SU-DHL-6 (cell line): ENCODE results near the gene SDK1.

Experiments
- H2AFZ ChIP-seq: fragments of 200-600 bp; sonication (generic); 2 replicates; pipeline ENCODE4 v1.6.1; 2014; ENCODE audit warnings: low read depth, mild to moderate bottlenecking, moderate library complexity, mixed read lengths, antibody characterized with exemption, low read length; ENCODE audit not compliant: severe bottlenecking
- H3F3A ChIP-seq: fragments of 200-600 bp; shearing (Covaris generic); 2 replicates; pipeline ENCODE4 v1.6.0; 2016; ENCODE audit warnings: antibody characterized with exemption, mild to moderate bottlenecking; ENCODE audit not compliant: insufficient read depth
- H3K27ac ChIP-seq: fragments of 200-600 bp; sonication (generic); 2 replicates; pipeline ENCODE4 v1.5.1; 2016; ENCODE audit warnings: low read depth, mild to moderate bottlenecking, low read length, moderate library complexity, mixed read lengths
- H3K27me3 ChIP-seq: fragments of 200-600 bp; sonication (generic), shearing (Covaris generic); 2 replicates; pipeline ENCODE4 v1.6.0; 2014; ENCODE audit warnings: mild to moderate bottlenecking, low read length
- H3K36me3 ChIP-seq: fragments of 200-600 bp; sonication (generic); 2 replicates; pipeline ENCODE4 v1.6.1; 2014; ENCODE audit warnings: mild to moderate bottlenecking, low read length, mixed read lengths
- H3K4me2 ChIP-seq: fragments of 300-600, 200-600 bp; shearing (Covaris generic), sonication (generic); 2 replicates; pipeline ENCODE4 v1.6.0; 2014; ENCODE audit warnings: low read length, low read depth, mild to moderate bottlenecking; ENCODE audit not compliant: poor library complexity, severe bottlenecking
- H3K4me3 ChIP-seq: fragments of 200-600 bp; sonication (generic); 2 replicates; pipeline ENCODE4 v1.5.1; 2014; ENCODE audit warnings: antibody characterized with exemption, low read length, mild to moderate bottlenecking, mixed read lengths; ENCODE audit not compliant: insufficient read depth, poor library complexity, severe bottlenecking
- H3K79me2 ChIP-seq: fragments of 200-600 bp; sonication (generic); 2 replicates; pipeline ENCODE4 v1.6.1; 2014; ENCODE audit warnings: mild to moderate bottlenecking, low read length, moderate library complexity; ENCODE audit not compliant: insufficient read depth
- H3K9ac ChIP-seq: fragments of 200-600 bp; sonication (generic); 2 replicates; pipeline ENCODE4 v1.7.0; 2014; ENCODE audit warnings: mild to moderate bottlenecking, low read length
- H3K9me2 ChIP-seq: fragments of 200-600 bp; sonication (generic); replicated peaks from 2 replicates; pipeline ENCODE4 v1.6.1; 2014; ENCODE audit warnings: low read length; ENCODE audit not compliant: insufficient read depth
- H3K9me3 ChIP-seq: fragments of 200-600 bp; sonication (generic); 2 replicates; pipeline ENCODE4 v1.6.1; 2014; ENCODE audit warnings: low read length, mixed read lengths; ENCODE audit not compliant: insufficient read depth
- H4K20me1 ChIP-seq: fragments of 200-600 bp; sonication (generic); 2 replicates; pipeline ENCODE4 v1.6.1; 2014; ENCODE audit warnings: low read depth, mild to moderate bottlenecking, antibody characterized with exemption, low read length, moderate library complexity, mixed read lengths
- EZH2phosphoT487 ChIP-seq: fragments of 200-600 bp; sonication (generic), shearing (Covaris generic); conservative IDR thresholded peaks from 2 replicates; pipeline ENCODE4 v1.6.1; 2018; ENCODE audit warnings: mild to moderate bottlenecking, antibody characterized with exemption, low read length, moderate library complexity, mixed read lengths
- TF ChIP-seq, protein P1 (sequence below): fragments of 200-600 bp; sonication (generic); IDR thresholded peaks from one replicate; pipeline ENCODE4 v1.5.1; 2017; ENCODE audit warnings: antibody characterized with exemption, mild to moderate bottlenecking, low read length, moderate library complexity; ENCODE audit not compliant: insufficient read depth, poor library complexity, severe bottlenecking

Gene SDK1

DNA sequence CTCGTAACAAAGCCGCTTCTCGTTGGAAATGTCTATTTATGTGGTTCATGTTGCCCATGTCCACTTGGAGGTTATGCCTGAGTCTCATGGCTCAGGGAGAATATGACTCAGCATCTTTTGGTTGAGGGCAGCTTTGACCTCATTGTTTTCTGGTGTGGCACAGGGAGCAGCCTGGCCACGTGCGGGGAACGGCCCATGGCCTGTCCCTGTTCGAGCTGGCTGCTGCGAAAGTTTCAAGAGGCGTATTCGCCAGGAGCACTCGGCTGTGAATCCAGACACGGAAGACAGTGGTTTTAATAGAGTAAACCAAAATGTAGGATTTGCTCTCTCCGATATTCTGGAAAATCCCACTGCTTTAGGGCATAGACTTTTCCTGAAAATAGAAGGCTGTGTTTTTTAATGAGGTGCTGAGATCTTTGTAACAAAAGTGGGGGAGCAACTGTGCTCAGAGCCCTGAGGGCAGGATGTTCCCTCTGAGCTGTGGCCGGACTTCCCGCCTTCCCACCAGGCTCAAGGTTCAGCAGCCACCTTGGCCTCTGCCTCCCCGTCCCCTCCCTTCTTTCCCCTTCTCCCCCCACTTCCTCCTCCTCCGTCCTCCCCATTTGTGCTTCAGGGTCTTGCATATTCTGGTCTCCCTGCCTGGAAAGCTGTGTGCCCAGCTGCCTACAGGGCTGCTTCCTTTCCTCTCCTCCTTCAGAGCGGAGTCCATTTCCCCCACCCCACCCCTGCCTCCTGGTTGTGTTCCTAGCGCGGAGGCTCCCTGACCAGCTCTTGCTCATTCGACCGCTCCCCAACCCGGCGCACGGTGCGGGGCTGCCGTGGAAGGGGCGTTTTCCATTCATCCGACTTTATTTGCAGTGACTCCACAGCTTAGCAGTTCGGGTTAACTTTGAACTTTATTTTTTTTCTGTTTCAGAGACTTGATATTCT, 642.0 kb downstream of the SDK1 start:
- Histone ChIP-seq H3K79me2 (no peaks in the 10 kb centered on the region), H3K27ac (no peak overlapping the region), H3K9me3 (no peaks in the 10 kb centered on the region), H3K4me3 (no peak overlapping the region), H3K27me3 (no peaks in the 10 kb centered on the region), H3K4me2 (no peak overlapping the region), H3K9ac (no peak overlapping the region), H4K20me1 (no peaks in the 10 kb centered on the region), H3F3A (no peaks in the 10 kb centered on the region), H3K36me3 (no peaks in the 10 kb centered on the region), H3K9me2 (no peaks in the 10 kb centered on the region), H2AFZ (no peak overlapping the region)
- TF ChIP-seq, protein P1, sequence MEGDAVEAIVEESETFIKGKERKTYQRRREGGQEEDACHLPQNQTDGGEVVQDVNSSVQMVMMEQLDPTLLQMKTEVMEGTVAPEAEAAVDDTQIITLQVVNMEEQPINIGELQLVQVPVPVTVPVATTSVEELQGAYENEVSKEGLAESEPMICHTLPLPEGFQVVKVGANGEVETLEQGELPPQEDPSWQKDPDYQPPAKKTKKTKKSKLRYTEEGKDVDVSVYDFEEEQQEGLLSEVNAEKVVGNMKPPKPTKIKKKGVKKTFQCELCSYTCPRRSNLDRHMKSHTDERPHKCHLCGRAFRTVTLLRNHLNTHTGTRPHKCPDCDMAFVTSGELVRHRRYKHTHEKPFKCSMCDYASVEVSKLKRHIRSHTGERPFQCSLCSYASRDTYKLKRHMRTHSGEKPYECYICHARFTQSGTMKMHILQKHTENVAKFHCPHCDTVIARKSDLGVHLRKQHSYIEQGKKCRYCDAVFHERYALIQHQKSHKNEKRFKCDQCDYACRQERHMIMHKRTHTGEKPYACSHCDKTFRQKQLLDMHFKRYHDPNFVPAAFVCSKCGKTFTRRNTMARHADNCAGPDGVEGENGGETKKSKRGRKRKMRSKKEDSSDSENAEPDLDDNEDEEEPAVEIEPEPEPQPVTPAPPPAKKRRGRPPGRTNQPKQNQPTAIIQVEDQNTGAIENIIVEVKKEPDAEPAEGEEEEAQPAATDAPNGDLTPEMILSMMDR = no peak
- no peak for TF ChIP-seq EZH2phosphoT487

DNA sequence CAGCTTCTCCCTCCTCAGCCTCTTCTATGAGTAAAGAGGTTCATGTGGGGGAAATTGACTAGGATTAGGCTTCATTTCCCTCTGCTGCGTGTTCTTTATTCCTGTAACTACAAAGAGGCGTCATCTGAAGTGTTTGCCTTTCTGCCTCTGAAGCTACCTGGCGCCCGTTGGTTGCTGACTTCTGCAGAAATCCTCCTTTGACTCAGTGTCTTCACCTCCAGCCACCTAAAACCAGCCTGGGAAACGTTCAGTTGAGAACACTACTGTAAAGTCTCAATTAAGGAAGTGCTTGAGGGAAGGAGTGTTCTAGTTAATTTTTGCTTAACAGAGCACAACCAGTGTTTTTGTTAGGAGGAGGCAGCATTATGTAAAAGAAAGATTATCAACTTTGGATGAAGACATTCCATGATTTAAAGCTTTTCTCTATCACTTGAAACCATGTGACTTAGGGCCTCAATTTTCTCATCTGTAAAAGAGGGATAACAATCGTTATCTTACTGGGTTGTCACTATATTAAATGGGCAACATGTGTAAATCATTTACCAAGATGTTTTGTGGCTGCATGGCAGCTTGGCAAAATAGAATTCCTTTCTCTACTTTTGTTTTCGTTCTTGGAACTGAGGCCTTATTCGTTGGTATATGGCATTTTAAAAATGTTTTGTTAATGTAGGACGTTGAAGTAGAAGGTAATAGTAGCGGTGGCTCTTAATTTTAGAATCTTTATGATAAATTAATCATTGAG, 642.9 kb downstream of the SDK1 start:
- no peaks in the 10 kb centered on the region for H3K27me3 ChIP-seq
- TF ChIP-seq, protein P1 = no peak
- TF ChIP-seq EZH2phosphoT487 = no peak
- no peak overlapping the region for H2AFZ ChIP-seq
- H3F3A ChIP-seq = no peaks in the 10 kb centered on the region
- H3K79me2 ChIP-seq = no peaks in the 10 kb centered on the region
- no peaks in the 10 kb centered on the region for H4K20me1 ChIP-seq
- H3K27ac ChIP-seq = no peak overlapping the region
- no peaks in the 10 kb centered on the region for H3K9me3 ChIP-seq
- H3K36me3 ChIP-seq = no peaks in the 10 kb centered on the region
- no peak overlapping the region for H3K4me3 ChIP-seq
- no peak overlapping the region for H3K4me2 ChIP-seq
- H3K9me2 ChIP-seq = no peaks in the 10 kb centered on the region
- no peak overlapping the region for H3K9ac ChIP-seq

DNA sequence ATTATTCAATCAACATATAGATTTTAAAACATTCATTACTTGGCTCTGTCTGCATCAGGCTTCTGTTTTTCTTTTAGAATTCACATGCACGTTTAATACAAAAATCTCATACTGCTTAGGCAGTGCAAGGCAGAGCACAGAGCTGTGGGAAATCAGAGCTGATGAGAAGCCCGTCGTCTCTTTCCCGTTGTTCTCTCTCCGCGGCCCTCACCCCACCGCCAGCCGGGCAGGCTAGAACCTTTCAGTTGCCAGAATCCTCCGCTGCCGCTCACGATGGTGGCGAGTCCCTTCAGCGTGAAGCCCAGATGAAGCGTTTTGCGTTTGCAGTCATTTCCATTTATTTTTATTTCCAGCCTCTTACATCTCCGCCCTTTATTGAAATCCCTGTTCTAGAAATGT, 648.2 kb downstream of the SDK1 start:
- TF ChIP-seq, protein P1 = no peak
- no peak for TF ChIP-seq EZH2phosphoT487
- Histone ChIP-seq H3K4me2 (no peak overlapping the region), H4K20me1 (no peaks in the 10 kb centered on the region), H3F3A (no peaks in the 10 kb centered on the region), H3K9ac (no peak overlapping the region), H3K79me2 (no peaks in the 10 kb centered on the region), H3K27me3 (no peaks in the 10 kb centered on the region), H3K9me2 (no peaks in the 10 kb centered on the region), H3K4me3 (no peak overlapping the region), H3K36me3 (no peaks in the 10 kb centered on the region), H3K9me3 (no peaks in the 10 kb centered on the region), H3K27ac (no peak overlapping the region), H2AFZ (no peak overlapping the region)
